ENCODE measurements around the gene PPFIBP1.

DNA sequence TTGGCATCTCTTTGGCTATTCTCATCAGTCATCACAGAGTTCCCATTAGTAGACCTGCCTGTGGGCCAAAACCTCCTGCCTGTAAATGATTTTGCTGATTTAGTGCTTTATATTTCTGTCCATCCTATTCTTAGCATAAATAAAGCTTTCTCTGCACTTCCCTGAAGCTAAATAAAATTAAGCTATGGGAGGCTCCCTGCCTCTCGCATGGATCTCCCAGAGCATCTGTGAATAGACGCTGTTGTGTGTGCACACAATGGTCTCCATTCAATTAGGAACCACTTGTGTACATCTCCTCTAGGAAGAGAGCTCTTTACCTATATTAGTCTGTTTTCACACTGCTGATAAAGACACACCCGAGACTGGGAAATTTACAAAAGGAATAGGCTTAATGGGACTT is 80.4 kb downstream of the PPFIBP1 start:
- no peak for TF ChIP-seq CTCF (IDR thresholded peaks at IDR 0.05)
- TF ChIP-seq POLR2A (IDR thresholded peaks at IDR 0.05), result no peak
